SK-N-SH (cell line): ENCODE results near the gene XXYLT1. TPM values are rescaled to one million over a fixed set of nuclear protein-coding genes. Genes with fewer than 3 reads are reported as not detected.

Source experiments
- CTCF ChIA-PET: fragments of 300-600, 350-600 bp; formaldehyde crosslinking; extraction: SDS; loops from one replicate; lab custom pipeline; 2021; lab: Yijun Ruan, JAX
- POLR2A ChIA-PET: fragments of 350-600 bp; sonication (Branson Sonifier 250); formaldehyde crosslinking; extraction: SDS; loops from one replicate; lab custom pipeline; 2020; ENCODE audit warnings: antibody characterized with exemption, inconsistent platforms; lab: Yijun Ruan, JAX
- DNase-seq: peaks from one replicate; pipeline ENCODE4 v3.0.0; 2012
- H2AFZ ChIP-seq: fragments of 200-600 bp; sonication (generic); 2 replicates; pipeline ENCODE4 v1.8.1; 2016; ENCODE audit warnings: antibody characterized with exemption, mild to moderate bottlenecking, low read depth
- H3F3A ChIP-seq: fragments of 200-600 bp; sonication (generic); replicated peaks from 2 replicates; pipeline ENCODE3; 2016; ENCODE audit warnings: antibody characterized with exemption, mild to moderate bottlenecking; ENCODE audit not compliant: insufficient read depth
- H3K27ac ChIP-seq, 2 experiments: fragments of 200-500 bp in 1 of 2; fragments of 200-600 bp in 1 of 2; sonication (Bioruptor generic) in 1 of 2; sonication (generic), shearing (Covaris generic) in 1 of 2; 2 replicates each; pipeline versions ENCODE4 v1.5.1 to v1.6.1; 2014 to 2016; ENCODE audit warnings: low read depth in 2 of 2, inconsistent platforms in 1 of 2, low read length in 1 of 2, mild to moderate bottlenecking in 1 of 2, mixed read lengths in 1 of 2
- H3K27me3 ChIP-seq: fragments of 200-600 bp; sonication (generic), shearing (Covaris generic); 2 replicates; pipeline ENCODE4 v1.6.1; 2016; ENCODE audit warnings: mixed run types; ENCODE audit not compliant: insufficient read depth
- H3K36me3 ChIP-seq, 2 experiments: fragments of 200-500 bp in 1 of 2; fragments of 200-600 bp in 1 of 2; sonication (Bioruptor generic) in 1 of 2; sonication (generic) in 1 of 2; replicated peaks in 1 of 2; 2 replicates each; pipeline versions ENCODE3 to v1.5.1; 2014 to 2016; ENCODE audit warnings: low read length in 1 of 2, mild to moderate bottlenecking in 1 of 2; ENCODE audit not compliant: insufficient read depth in 2 of 2, control insufficient read depth in 1 of 2
- H3K4me1 ChIP-seq, 2 experiments: fragments of 200-500 bp in 1 of 2; fragments of 200-600 bp in 1 of 2; sonication (Bioruptor generic) in 1 of 2; sonication (generic), shearing (Covaris generic) in 1 of 2; 2 replicates each; pipeline versions ENCODE4 v1.5.1 to v1.6.1; 2014 to 2016; ENCODE audit warnings: low read depth in 1 of 2, low read length in 1 of 2, mixed run types in 1 of 2; ENCODE audit not compliant: insufficient read depth in 2 of 2, control insufficient read depth in 1 of 2
- H3K4me2 ChIP-seq: fragments of 200-600 bp; sonication (generic), shearing (Covaris generic); 2 replicates; pipeline ENCODE4 v1.6.1; 2017; ENCODE audit warnings: mixed run types
- H3K4me3 ChIP-seq, 2 experiments: fragments of 200-500 bp in 1 of 2; fragments of 200-600 bp in 1 of 2; sonication (Bioruptor generic) in 1 of 2; sonication (generic), shearing (Covaris generic) in 1 of 2; 2 replicates each; pipeline versions ENCODE4 v1.5.1 to v1.8.1; 2014 to 2016; ENCODE audit warnings: low read depth in 2 of 2, inconsistent platforms in 1 of 2, low read length in 1 of 2, mild to moderate bottlenecking in 1 of 2, mixed read lengths in 1 of 2, moderate library complexity in 1 of 2
- H3K79me2 ChIP-seq: fragments of 200-600 bp; sonication (generic); 2 replicates; pipeline ENCODE4 v1.8.1; 2017; ENCODE audit warnings: mild to moderate bottlenecking; ENCODE audit not compliant: insufficient read depth
- H3K9ac ChIP-seq: fragments of 200-600 bp; sonication (generic); 2 replicates; pipeline ENCODE4 v1.6.1; 2017; ENCODE audit warnings: mixed run types
- H3K9me2 ChIP-seq: fragments of 200-600 bp; sonication (generic); 2 replicates; pipeline ENCODE4 v1.6.1; 2017; ENCODE audit warnings: mixed run types
- H3K9me3 ChIP-seq: fragments of 200-600 bp; sonication (generic); 2 replicates; pipeline ENCODE4 v1.6.1; 2017; ENCODE audit warnings: mixed run types, mild to moderate bottlenecking, moderate library complexity
- H4K20me1 ChIP-seq: fragments of 200-600 bp; sonication (generic); 2 replicates; pipeline ENCODE4 v1.6.1; 2017; ENCODE audit warnings: mild to moderate bottlenecking, mixed run types; ENCODE audit not compliant: insufficient read depth
- CHD2 ChIP-seq: fragments of 150-350 bp; IDR thresholded peaks from 2 replicates; pipeline ENCODE4 v1.6.1; 2018; ENCODE audit warnings: low read length; ENCODE audit not compliant: partially characterized antibody
- EP300 ChIP-seq, 2 experiments: IDR thresholded peaks; 2 replicates each; pipeline versions ENCODE4 v1.4.0 to v1.6.1; 2012; ENCODE audit warnings: borderline replicate concordance in 1 of 2, low read depth in 1 of 2, low read length in 1 of 2
- GABPA ChIP-seq: IDR thresholded peaks from 2 replicates; pipeline ENCODE4 v1.4.0; 2012; ENCODE audit warnings: low read depth, mild to moderate bottlenecking
- MEF2A ChIP-seq: IDR thresholded peaks from 2 replicates; pipeline ENCODE4 v1.4.0; 2012; ENCODE audit warnings: low read depth, borderline replicate concordance
- NRF1 ChIP-seq: IDR thresholded peaks from 2 replicates; pipeline ENCODE4 v1.6.1; 2012; ENCODE audit warnings: low read depth, mild to moderate bottlenecking, low read length
- RAD21 ChIP-seq: IDR thresholded peaks from 2 replicates; pipeline ENCODE4 v1.6.1; 2012; ENCODE audit warnings: mild to moderate bottlenecking, low read length
- RXRA ChIP-seq: IDR thresholded peaks from 2 replicates; pipeline ENCODE4 v1.4.0; 2012; ENCODE audit warnings: low read depth, mild to moderate bottlenecking, borderline replicate concordance
- SIN3A ChIP-seq: IDR thresholded peaks from 2 replicates; pipeline ENCODE4 v1.6.1; 2012; ENCODE audit warnings: low read depth, mild to moderate bottlenecking, low read length, moderate library complexity, borderline replicate concordance
- SMC3 ChIP-seq: IDR thresholded peaks from 2 replicates; pipeline ENCODE4 v1.6.1; 2012; ENCODE audit warnings: low read depth, low read length, improper control_type of control experiment
- TAF1 ChIP-seq: IDR thresholded peaks from 2 replicates; pipeline ENCODE4 v1.6.1; 2012; ENCODE audit warnings: low read depth, mild to moderate bottlenecking, low read length, moderate library complexity, borderline replicate concordance
- TCF12 ChIP-seq: IDR thresholded peaks from 2 replicates; pipeline ENCODE4 v1.4.0; 2012
- TEAD4 ChIP-seq: IDR thresholded peaks from 2 replicates; pipeline ENCODE4 v1.4.0; 2012; ENCODE audit warnings: mild to moderate bottlenecking, borderline replicate concordance; ENCODE audit not compliant: insufficient read depth
- WGBS: methylation state at CpG from one replicate; pipeline ENCODE4 v1.1.6; 2017; ENCODE audit warnings: low lambda C conversion rate; 5-methylcytosine and 5-hydroxymethylcytosine counted together
- polyA plus RNA-seq, 3 experiments: library from polyadenylated mRNA; depleted of rRNA; stranded (reverse); fragments of >200 nt; gene quantifications; 2 replicates each; pipeline ENCODE4 v1.2.3, GENCODE V29; 2012
- TF ChIP-seq, protein P1 (sequence below): fragments of 150-350 bp; IDR thresholded peaks from 2 replicates; pipeline ENCODE4 v1.6.1; 2016; ENCODE audit warnings: mild to moderate bottlenecking, low read depth, low read length
- TF ChIP-seq, protein P2 (sequence below): fragments of 200-600 bp; sonication (generic); IDR thresholded peaks from 2 replicates; pipeline ENCODE4 v1.6.1; 2017; ENCODE audit warnings: antibody characterized with exemption, mild to moderate bottlenecking, moderate library complexity
- TF ChIP-seq, protein P3 (sequence below): IDR thresholded peaks from 2 replicates; pipeline ENCODE4; 2012
- TF ChIP-seq, protein P4 (sequence below): IDR thresholded peaks from 2 replicates; pipeline ENCODE4 v1.4.0; 2012; ENCODE audit warnings: low read depth

XXYLT1 gene
- polyA plus RNA-seq, 1 of the 3 experiments (the other 2 are of a cell fraction), result 22.6 TPM

DNA sequence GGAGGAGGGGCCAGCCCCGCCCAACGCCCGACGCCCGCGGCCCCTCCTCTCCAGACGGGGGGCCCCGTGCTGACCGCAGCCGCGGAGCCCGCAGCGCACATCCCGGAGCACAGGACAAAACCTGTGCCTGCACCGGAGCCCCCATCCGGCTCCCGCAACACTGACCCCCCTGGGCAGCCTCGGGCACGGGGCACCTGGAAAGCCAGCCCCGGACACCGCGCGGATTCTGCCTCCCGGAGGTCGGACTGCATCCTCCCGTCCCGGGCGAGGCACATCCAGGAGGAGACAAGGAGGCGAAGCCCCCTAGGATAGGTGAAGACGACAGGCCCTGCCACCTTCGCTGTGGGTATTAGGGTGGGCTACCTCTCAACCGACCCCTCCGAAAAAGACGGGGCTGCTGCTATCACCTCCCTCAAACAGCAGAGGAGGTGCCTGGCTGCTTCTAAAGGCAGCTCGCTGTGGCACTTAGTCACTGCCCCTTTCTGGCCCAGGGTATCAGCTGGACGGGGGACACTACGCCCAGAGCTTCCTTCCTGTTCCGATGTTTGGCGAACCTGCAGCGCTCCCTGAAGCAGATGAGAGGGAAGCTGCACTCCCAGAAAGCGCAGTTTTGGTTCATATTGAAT is 10.6 kb downstream of the XXYLT1 start (continued):
- TF ChIP-seq GABPA (no peak), MEF2A (no peak), SIN3A (no peak)
- TF ChIP-seq, protein P1, sequence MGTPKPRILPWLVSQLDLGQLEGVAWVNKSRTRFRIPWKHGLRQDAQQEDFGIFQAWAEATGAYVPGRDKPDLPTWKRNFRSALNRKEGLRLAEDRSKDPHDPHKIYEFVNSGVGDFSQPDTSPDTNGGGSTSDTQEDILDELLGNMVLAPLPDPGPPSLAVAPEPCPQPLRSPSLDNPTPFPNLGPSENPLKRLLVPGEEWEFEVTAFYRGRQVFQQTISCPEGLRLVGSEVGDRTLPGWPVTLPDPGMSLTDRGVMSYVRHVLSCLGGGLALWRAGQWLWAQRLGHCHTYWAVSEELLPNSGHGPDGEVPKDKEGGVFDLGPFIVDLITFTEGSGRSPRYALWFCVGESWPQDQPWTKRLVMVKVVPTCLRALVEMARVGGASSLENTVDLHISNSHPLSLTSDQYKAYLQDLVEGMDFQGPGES, result no peak
- TF ChIP-seq, all 33 proteins: peak for 0

DNA sequence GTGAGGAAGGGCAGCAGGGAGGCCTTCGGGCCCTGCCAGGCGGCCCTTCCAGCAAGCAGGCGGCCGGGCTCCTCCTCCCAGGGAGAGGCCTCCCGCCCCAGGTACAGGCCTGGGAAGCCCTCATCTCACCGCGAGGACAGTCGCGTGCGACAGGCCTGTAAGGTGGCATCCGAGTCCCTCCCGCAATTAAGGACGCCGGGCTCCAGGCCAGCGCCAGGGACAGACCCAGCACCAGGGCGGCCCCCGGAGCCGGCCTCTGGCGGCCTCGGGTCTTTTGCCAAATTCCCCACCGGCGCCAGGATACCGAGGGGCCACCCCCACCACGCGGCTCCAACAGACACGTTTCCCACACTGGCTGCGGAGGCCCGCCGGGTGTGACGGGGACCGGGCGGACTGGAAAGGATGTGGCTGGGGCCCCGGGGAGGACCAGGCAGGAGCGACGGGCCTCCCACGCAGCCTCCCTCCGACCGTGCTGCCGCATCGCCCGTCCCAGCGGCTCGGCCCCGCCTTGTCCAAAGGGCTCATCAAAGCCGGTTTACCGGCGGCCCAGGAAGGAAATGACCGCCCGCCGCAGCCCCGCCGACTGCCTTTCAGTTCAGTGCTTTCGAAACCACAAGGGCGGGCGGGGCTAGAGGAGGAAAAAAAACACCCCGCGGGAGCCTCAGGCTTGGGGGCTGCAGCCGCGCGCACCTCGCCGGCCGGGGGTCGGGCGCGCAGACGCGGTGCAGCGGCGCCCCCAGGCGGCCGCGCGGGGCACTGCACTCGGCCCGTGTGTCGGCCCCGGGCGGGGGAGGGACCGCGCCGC is 11.3 kb downstream of the XXYLT1 start:
- Histone ChIP-seq H3K9me3 (no peaks in the 10 kb centered on the region), H3K4me3 (peak overlapping the region; percentile 63 to 72), H2AFZ (peak overlapping the region; percentile 54), H3F3A (no peaks in the 10 kb centered on the region), H3K27me3 (no peaks in the 10 kb centered on the region), H3K79me2 (peaks cover 47% of the 10 kb centered on the region), H3K36me3 (no peaks in the 10 kb centered on the region), H3K4me2 (peak overlapping the region; percentile 96), H3K9ac (peak overlapping the region; percentile 90), H3K27ac (peak overlapping the region; percentile 83 to 97), H3K4me1 (peaks cover 18 to 57% of the 10 kb centered on the region in 2 experiments), H4K20me1 (no peaks in the 10 kb centered on the region; the same call in 1 of the 2 replicates), H3K9me2 (no peaks in the 10 kb centered on the region)
- peak; percentile 98 for DNase-seq
- TF ChIP-seq TAF1 (no peak), TEAD4 (no peak), RAD21 (peak; percentile 65), EP300 (IDR thresholded peaks at IDR 0.05; ENCODE audit: borderline replicate concordance in 1 of 2, low read depth in 1 of 2, low read length in 1 of 2) (peak in 1 of 2 experiments; percentile 45; a peak in 1 of 4 replicates), MEF2A (no peak), SMC3 (peak; percentile 81), CHD2 (no peak), NRF1 (peak; percentile 33), RXRA (no peak), TCF12 (peak; percentile 34; the same call in 1 of the 2 replicates)
- TF ChIP-seq, protein P2, sequence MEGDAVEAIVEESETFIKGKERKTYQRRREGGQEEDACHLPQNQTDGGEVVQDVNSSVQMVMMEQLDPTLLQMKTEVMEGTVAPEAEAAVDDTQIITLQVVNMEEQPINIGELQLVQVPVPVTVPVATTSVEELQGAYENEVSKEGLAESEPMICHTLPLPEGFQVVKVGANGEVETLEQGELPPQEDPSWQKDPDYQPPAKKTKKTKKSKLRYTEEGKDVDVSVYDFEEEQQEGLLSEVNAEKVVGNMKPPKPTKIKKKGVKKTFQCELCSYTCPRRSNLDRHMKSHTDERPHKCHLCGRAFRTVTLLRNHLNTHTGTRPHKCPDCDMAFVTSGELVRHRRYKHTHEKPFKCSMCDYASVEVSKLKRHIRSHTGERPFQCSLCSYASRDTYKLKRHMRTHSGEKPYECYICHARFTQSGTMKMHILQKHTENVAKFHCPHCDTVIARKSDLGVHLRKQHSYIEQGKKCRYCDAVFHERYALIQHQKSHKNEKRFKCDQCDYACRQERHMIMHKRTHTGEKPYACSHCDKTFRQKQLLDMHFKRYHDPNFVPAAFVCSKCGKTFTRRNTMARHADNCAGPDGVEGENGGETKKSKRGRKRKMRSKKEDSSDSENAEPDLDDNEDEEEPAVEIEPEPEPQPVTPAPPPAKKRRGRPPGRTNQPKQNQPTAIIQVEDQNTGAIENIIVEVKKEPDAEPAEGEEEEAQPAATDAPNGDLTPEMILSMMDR, result peak; percentile 40
- TF ChIP-seq, protein P3, sequence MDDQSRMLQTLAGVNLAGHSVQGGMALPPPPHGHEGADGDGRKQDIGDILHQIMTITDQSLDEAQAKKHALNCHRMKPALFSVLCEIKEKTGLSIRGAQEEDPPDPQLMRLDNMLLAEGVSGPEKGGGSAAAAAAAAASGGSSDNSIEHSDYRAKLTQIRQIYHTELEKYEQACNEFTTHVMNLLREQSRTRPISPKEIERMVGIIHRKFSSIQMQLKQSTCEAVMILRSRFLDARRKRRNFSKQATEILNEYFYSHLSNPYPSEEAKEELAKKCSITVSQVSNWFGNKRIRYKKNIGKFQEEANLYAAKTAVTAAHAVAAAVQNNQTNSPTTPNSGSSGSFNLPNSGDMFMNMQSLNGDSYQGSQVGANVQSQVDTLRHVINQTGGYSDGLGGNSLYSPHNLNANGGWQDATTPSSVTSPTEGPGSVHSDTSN, result peak; percentile 4; the same call in 1 of the 2 replicates
- TF ChIP-seq, protein P4, sequence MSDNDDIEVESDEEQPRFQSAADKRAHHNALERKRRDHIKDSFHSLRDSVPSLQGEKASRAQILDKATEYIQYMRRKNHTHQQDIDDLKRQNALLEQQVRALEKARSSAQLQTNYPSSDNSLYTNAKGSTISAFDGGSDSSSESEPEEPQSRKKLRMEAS, result peak; percentile 17; the same call in 1 of the 2 replicates
- ChIA-PET CTCF (interaction anchor here (0.8 to 5.9 kb wide), 11 partner anchors 10 to 588 kb away, joined by 3 to 50 read pairs (median 10); partner anchors contain the start of genes LSG1 and XXYLT1), POLR2A (interaction anchor here (1.0 to 1.3 kb wide), 3 partner anchors 10 to 577 kb away, joined by 3 to 5 read pairs (median 4); no protein-coding TSS in a partner anchor)
- 5% methylated on average over 15 of the region's 82 CpGs for WGBS
